ENCODE results near the gene TIPARP.

DNA sequence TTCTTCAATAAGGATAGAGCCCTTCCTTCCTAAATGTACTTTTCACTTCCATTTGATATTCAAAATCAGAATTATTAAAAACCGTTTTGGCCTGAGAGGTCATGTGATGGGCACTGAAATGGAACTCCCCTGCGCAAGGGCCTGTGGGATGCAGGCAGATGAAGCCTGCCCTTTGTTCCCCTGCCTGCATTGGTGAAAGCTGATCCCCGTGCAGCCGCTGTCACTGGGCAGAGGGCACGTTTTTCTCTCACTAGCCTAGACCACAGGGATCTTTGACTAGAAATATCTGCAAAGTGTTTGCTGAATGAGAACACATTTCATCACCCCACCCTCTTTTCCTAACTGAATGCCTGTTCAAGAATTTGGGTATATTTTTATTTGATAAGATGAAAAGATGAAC, 74.9 kb downstream of the TIPARP start:
- TF ChIP-seq, protein P1, sequence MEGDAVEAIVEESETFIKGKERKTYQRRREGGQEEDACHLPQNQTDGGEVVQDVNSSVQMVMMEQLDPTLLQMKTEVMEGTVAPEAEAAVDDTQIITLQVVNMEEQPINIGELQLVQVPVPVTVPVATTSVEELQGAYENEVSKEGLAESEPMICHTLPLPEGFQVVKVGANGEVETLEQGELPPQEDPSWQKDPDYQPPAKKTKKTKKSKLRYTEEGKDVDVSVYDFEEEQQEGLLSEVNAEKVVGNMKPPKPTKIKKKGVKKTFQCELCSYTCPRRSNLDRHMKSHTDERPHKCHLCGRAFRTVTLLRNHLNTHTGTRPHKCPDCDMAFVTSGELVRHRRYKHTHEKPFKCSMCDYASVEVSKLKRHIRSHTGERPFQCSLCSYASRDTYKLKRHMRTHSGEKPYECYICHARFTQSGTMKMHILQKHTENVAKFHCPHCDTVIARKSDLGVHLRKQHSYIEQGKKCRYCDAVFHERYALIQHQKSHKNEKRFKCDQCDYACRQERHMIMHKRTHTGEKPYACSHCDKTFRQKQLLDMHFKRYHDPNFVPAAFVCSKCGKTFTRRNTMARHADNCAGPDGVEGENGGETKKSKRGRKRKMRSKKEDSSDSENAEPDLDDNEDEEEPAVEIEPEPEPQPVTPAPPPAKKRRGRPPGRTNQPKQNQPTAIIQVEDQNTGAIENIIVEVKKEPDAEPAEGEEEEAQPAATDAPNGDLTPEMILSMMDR (IDR thresholded peaks at IDR 0.05) = no peak
- no peak for TF ChIP-seq ZFX (IDR thresholded peaks at IDR 0.05; ENCODE audit: borderline replicate concordance)
